Non-pigmented ciliary epithelial cell (primary cell): Measurements from ENCODE around the gene DDX31.
"Not testable (repeated sequence)": the region's sequence is repeated elsewhere in the genome, so short reads cannot be mapped to it uniquely, and the experiment has no call there.

Experiments used
- DNase-seq: peaks from one replicate; pipeline ENCODE4 v3.0.0-alpha.2; 2010; ENCODE audit warnings: low read depth

Gene DDX31

GRCh38 chr9:132669698-132670456, at the start of gene DDX31:
Gene DDX31 (minus strand): TSS chr9:132669983. CDS start chr9:132669934, 49 bp downstream.
- DNase-seq = no peak

DNA sequence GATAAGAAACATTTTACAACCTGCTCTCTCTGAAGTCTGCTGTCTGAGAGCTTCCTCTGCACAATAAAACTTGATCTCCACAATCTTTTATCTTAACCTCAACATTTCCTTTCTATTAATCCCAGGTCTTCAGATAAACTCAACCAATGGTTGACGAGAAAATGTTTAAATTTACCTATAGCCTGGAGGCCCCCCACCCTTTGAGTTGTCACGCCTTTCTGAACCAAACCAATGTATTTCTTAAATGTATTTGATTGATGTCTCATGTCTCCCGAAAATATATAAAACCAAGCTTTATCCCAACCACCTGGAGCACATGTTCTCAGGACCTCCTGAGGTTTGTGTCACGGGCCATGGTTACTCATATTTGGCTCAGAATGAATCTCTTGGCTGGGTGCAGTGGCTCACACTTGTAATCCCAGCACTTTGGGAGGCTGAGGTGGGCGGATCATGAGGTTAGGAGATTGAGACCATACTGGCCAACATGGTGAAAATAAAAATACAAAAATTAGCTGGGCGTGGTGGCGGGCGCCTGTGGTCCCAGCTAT, 48.7 kb upstream of the DDX31 start:
- DNase-seq = not testable (repeated sequence)

GRCh38 chr9:132717326-132717945, 47.7 kb upstream of the DDX31 start:
- DNase-seq = no peak

DNA sequence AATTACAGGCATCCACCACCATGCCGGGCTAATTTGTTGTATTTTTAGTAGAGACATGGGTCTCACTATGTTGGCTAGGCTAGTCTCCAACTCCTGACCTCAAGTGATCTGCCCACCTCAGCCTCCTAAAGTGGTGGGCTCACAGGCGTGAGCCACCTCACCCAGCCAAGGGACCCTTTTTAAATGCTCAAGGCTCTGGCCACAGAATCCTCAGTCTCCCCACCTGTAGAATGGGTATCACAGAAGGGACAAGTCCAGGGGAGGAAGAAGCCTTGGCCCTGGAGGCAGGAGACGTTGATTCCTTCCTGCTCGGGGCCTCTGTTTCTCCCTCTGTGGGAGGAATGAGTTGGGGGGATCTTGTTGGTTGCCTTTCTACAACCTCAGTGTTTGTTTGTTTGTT, 46.2 kb upstream of the DDX31 start:
- no peak for DNase-seq

DNA sequence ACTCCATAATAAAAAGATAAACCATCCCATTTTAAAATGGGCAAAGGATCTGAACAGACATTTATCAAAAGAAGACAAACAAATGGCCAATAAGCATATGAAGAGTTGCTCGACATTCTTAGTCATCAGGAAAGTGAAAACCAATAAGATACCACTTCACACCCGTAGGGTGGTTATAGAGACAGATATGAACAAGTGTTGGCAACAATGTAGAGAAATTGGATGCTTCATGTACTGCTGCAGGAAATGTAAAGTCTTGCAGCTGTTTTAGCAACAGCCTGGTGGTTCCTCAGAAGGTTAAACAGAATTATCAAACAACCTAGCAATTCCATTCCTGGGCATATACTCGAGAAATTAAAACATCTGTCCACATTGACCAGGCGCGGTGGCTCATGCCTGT, 43.0 kb upstream of the DDX31 start:
- no peak for DNase-seq

DNA sequence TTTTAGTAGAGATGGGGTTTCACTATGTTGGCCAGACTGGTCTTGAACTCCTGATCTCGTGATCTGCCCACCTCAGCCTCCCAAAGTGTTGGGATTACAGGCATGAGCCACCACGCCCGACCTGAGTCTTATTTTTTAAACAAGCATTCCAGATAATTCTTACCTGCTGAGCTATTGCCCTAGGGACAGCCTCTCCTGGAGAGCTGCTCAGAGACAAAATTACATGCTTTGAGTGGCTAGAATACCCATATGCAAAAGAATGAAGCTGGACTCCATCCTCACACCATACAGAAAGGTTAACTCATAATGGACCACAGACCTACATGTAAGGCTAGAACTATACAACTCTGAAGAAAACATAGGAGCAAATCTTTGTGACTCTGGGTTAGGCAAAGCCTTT, 42.1 kb upstream of the DDX31 start:
- DNase-seq = no peak

- DNase-seq = not testable (repeated sequence)
These were observed 41.4 kb upstream of the DDX31 start for GRCh38 chr9:132711152-132711551.

- no peak for DNase-seq
These were observed 40.5 kb upstream of the DDX31 start for GRCh38 chr9:132710333-132710732.

DNA sequence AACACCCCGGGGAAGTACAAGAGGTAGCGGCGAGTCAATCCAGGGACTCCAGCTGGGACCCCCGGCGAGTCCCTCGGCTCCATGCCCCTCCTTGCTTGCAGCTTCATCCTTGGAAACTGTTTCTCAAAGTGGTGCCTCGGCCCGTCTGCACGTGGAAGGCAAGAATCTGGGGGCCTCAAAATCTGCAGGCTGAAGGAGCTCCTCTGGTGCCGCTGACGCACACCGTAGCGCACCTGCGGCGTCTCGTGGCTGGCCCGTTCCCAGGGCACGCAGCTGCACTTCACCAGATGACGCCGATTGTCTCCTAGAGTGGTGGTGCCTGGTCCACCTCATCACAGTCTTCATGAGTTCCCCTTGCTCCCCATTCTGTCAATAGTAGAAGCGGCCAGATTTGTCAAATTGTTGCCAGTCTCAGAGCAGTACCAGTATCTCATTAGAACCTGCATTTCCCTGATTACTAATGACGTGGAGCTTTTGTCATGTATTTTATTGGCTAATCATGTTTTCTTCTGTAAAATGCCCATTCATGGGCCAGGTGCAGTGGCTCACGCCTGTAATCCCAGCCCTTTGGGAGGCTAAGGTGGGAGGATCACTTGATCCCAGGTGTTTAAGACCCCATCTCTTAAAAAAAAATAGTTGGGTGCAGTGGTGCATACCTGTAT, 39.1 kb upstream of the DDX31 start:
- no peak for DNase-seq

- DNase-seq = no peak
These were observed 38.5 kb upstream of the DDX31 start for GRCh38 chr9:132708239-132708638.

- DNase-seq = peak; percentile 34
These were observed 33.6 kb upstream of the DDX31 start for GRCh38 chr9:132703336-132703735.

- DNase-seq = no peak
These were observed 32.5 kb upstream of the DDX31 start for GRCh38 chr9:132702254-132702653.

DNA sequence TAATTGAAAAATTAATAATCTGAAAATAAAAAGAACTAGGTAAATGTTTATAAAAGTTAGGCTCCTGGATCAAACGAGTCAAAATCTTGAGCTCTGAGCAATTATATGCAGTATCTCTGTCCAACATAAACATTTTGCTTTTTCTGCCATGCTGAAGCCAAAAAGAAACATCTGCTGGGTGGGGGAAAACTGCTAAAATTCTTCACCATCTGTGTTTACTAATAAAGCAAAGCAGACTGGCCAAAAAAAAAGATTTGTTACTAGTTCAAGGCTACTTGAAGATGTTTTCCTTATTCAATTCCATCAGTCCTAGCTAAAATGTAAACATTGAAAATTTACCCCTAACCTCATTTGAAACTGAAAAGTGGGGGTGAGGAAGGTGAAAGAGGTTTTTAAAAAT, 30.2 kb upstream of the DDX31 start:
- no peak for DNase-seq

- DNase-seq = no peak
These were observed 29.2 kb upstream of the DDX31 start for GRCh38 chr9:132698989-132699388.

- DNase-seq = no peak
These were observed 27.4 kb upstream of the DDX31 start for GRCh38 chr9:132697230-132697629.

DNA sequence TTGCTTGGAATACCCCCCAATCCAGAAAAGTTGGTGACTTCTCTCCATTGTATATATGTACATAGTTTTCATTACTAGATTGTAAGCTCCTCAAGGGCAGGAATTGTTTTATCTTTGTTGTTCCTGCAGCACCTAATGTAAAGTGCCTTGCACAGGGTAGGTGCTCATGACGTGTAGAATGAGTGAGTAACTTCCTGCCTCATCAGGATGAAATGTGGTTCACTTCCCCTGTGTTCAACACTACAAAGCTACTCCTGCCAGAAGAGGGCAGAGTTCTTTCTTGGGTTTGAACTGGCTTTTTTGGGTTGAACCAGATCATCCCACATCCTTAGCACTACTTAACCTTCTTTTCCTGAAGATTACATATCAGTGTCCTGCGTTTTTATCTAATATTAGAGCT, 24.4 kb upstream of the DDX31 start:
- DNase-seq = no peak

GRCh38 chr9:132690696-132691095, 20.9 kb upstream of the DDX31 start:
- no peak for DNase-seq

GRCh38 chr9:132683873-132684272, 14.1 kb upstream of the DDX31 start:
- DNase-seq = no peak

GRCh38 chr9:132681561-132681960, 11.8 kb upstream of the DDX31 start:
- no peak for DNase-seq

GRCh38 chr9:132679946-132680625, 10.3 kb upstream of the DDX31 start:
- no peak for DNase-seq

DNA sequence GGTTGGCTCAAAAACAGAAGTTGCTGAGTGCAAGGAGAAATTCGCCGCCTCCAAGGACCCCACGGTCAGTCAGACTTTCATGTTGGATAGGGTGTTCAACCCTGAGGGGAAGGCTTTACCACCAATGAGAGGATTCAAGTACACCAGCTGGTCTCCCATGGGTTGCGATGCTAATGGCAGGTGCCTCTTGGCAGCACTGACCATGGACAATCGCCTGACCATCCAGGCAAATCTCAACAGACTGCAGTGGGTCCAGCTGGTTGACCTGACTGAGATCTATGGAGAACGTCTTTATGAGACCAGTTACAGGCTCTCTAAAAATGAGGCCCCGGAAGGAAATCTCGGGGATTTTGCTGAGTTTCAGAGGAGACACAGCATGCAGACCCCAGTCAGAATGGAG, 8.2 kb upstream of the DDX31 start:
- DNase-seq = no peak

- no peak for DNase-seq
These were observed 4.7 kb upstream of the DDX31 start for GRCh38 chr9:132674485-132674884.
